ENCODE data around the gene UNK.

DNA sequence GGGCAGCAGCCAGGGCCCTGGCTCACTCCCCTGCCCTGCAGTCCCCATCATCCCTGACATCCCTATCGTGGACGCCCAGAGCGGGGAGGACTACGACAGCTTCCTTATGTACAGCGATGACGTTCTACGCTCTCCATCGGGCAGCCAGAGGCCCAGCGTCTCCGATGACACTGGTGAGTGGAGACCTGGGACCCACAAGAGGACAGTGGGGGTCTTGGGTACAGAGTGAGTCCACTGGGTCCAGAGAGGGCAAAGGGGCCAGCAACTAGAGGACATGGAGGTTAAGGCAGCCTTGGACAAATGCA, 32.2 kb upstream of the UNK start:
- TF ChIP-seq, protein P1, sequence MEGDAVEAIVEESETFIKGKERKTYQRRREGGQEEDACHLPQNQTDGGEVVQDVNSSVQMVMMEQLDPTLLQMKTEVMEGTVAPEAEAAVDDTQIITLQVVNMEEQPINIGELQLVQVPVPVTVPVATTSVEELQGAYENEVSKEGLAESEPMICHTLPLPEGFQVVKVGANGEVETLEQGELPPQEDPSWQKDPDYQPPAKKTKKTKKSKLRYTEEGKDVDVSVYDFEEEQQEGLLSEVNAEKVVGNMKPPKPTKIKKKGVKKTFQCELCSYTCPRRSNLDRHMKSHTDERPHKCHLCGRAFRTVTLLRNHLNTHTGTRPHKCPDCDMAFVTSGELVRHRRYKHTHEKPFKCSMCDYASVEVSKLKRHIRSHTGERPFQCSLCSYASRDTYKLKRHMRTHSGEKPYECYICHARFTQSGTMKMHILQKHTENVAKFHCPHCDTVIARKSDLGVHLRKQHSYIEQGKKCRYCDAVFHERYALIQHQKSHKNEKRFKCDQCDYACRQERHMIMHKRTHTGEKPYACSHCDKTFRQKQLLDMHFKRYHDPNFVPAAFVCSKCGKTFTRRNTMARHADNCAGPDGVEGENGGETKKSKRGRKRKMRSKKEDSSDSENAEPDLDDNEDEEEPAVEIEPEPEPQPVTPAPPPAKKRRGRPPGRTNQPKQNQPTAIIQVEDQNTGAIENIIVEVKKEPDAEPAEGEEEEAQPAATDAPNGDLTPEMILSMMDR (conservative IDR thresholded peaks at IDR 0.05), result no peak
- TF ChIP-seq EZH2 (IDR thresholded peaks at IDR 0.05; ENCODE audit: low read depth), result no peak
